WTC11 (cell line): ENCODE results near the gene DCUN1D3.

Source experiments
- CREB1 ChIP-seq: sonication (generic); formaldehyde crosslinking; IDR thresholded peaks from 2 replicates; pipeline ENCODE4 v1.8.0; 2023; ENCODE audit warnings: mild to moderate bottlenecking, missing genetic modification reagents
- FOXK1 ChIP-seq: sonication (generic); formaldehyde crosslinking; IDR thresholded peaks from 2 replicates; pipeline ENCODE4 v1.8.0; 2022; ENCODE audit warnings: mild to moderate bottlenecking, moderate library complexity, missing genetic modification reagents
- MXD4 ChIP-seq: fragments of 250-450 bp; sonication (Bioruptor Pico); IDR thresholded peaks from 2 replicates; pipeline ENCODE4 v1.8.0; 2021; ENCODE audit warnings: mild to moderate bottlenecking, moderate library complexity, borderline replicate concordance
- SP1 ChIP-seq: sonication (generic); formaldehyde crosslinking; conservative IDR thresholded peaks from 2 replicates; pipeline ENCODE4 v1.8.1; 2022; ENCODE audit warnings: missing genetic modification reagents
- ZNF121 ChIP-seq: sonication (generic); formaldehyde crosslinking; IDR thresholded peaks from 2 replicates; pipeline ENCODE4 v1.8.0; 2023; ENCODE audit warnings: missing genetic modification reagents
- ZNF263 ChIP-seq: sonication (generic); formaldehyde crosslinking; IDR thresholded peaks from 2 replicates; pipeline ENCODE4 v1.8.1; 2022; ENCODE audit warnings: low read depth, mild to moderate bottlenecking, moderate library complexity, missing genetic modification reagents
- ZNF416 ChIP-seq: fragments of 250-450 bp; sonication (Bioruptor Pico); IDR thresholded peaks from 2 replicates; pipeline ENCODE4 v1.9.0; 2021; ENCODE audit warnings: mild to moderate bottlenecking, inconsistent platforms
- ZNF423 ChIP-seq: fragments of 250-450 bp; sonication (Bioruptor Pico); IDR thresholded peaks from 2 replicates; pipeline ENCODE4 v2.1.2; 2022; ENCODE audit warnings: mild to moderate bottlenecking, moderate library complexity
- TF ChIP-seq, protein P1 (sequence below): fragments of 200-600 bp; IDR thresholded peaks from 2 replicates; pipeline ENCODE4 v1.8.0; 2022; ENCODE audit warnings: antibody characterized with exemption
- TF ChIP-seq, protein P2 (sequence below): sonication (generic); formaldehyde crosslinking; IDR thresholded peaks from 2 replicates; pipeline ENCODE4 v1.8.1; 2022; ENCODE audit warnings: missing genetic modification reagents, borderline replicate concordance
- TF ChIP-seq, protein P3 (sequence below): sonication (generic); formaldehyde crosslinking; IDR thresholded peaks from 2 replicates; pipeline ENCODE4 v1.8.1; 2023; ENCODE audit warnings: mild to moderate bottlenecking, missing genetic modification reagents, moderate library complexity
- TF ChIP-seq, protein P4 (sequence below): sonication (generic); formaldehyde crosslinking; IDR thresholded peaks from 2 replicates; pipeline ENCODE4 v1.8.0; 2022; ENCODE audit warnings: mild to moderate bottlenecking, missing genetic modification reagents

DNA sequence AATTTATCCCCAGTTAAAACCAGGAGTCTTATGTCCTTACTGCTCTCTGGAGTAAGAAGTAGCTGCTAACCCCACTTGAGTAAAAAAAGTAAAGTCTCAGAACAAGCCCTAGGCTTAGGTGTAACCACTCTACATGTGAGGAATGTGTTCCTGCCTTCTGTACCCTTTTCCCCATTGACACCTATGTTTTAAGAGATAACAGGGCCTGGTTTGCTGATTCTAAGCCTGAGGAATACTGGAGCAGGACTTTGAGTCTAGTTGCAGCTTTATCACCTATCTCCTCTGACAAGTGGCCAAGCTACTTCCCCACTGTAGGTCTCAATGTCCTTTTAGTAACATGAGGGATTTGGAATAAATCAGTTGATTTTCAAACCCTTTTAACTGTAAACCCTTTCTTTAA lies 53.6 kb downstream of the DCUN1D3 start:
- TF ChIP-seq, protein P1, sequence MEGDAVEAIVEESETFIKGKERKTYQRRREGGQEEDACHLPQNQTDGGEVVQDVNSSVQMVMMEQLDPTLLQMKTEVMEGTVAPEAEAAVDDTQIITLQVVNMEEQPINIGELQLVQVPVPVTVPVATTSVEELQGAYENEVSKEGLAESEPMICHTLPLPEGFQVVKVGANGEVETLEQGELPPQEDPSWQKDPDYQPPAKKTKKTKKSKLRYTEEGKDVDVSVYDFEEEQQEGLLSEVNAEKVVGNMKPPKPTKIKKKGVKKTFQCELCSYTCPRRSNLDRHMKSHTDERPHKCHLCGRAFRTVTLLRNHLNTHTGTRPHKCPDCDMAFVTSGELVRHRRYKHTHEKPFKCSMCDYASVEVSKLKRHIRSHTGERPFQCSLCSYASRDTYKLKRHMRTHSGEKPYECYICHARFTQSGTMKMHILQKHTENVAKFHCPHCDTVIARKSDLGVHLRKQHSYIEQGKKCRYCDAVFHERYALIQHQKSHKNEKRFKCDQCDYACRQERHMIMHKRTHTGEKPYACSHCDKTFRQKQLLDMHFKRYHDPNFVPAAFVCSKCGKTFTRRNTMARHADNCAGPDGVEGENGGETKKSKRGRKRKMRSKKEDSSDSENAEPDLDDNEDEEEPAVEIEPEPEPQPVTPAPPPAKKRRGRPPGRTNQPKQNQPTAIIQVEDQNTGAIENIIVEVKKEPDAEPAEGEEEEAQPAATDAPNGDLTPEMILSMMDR = no peak
- TF ChIP-seq FOXK1 (no peak), ZNF121 (CRISPR knock-in tag) (no peak), CREB1 (CRISPR knock-in tag) (no peak), MXD4 (CRISPR knock-in tag) (no peak), ZNF263 (CRISPR knock-in tag) (no peak), ZNF416 (CRISPR knock-in tag) (no peak), SP1 (no peak), ZNF423 (CRISPR knock-in tag) (no peak)
- TF ChIP-seq, protein P2, sequence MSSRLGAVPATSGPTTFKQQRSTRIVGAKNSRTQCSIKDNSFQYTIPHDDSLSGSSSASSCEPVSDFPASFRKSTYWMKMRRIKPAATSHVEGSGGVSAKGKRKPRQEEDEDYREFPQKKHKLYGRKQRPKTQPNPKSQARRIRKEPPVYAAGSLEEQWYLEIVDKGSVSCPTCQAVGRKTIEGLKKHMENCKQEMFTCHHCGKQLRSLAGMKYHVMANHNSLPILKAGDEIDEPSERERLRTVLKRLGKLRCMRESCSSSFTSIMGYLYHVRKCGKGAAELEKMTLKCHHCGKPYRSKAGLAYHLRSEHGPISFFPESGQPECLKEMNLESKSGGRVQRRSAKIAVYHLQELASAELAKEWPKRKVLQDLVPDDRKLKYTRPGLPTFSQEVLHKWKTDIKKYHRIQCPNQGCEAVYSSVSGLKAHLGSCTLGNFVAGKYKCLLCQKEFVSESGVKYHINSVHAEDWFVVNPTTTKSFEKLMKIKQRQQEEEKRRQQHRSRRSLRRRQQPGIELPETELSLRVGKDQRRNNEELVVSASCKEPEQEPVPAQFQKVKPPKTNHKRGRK (CRISPR knock-in tag) = no peak
- TF ChIP-seq, protein P3, sequence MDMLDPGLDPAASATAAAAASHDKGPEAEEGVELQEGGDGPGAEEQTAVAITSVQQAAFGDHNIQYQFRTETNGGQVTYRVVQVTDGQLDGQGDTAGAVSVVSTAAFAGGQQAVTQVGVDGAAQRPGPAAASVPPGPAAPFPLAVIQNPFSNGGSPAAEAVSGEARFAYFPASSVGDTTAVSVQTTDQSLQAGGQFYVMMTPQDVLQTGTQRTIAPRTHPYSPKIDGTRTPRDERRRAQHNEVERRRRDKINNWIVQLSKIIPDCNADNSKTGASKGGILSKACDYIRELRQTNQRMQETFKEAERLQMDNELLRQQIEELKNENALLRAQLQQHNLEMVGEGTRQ (CRISPR knock-in tag) = no peak
- TF ChIP-seq, protein P4, sequence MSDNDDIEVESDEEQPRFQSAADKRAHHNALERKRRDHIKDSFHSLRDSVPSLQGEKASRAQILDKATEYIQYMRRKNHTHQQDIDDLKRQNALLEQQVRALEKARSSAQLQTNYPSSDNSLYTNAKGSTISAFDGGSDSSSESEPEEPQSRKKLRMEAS (CRISPR knock-in tag) = no peak
